HG03571 (cell line): ENCODE results near the gene TFF2.

ENCODE experiments used
- ATAC-seq: cut with Tn5 transposase; IDR thresholded peaks from one replicate; pipeline ENCODE4 v1.9.1; 2021; ENCODE audit not compliant: unreplicated experiment

Gene TFF2

DNA sequence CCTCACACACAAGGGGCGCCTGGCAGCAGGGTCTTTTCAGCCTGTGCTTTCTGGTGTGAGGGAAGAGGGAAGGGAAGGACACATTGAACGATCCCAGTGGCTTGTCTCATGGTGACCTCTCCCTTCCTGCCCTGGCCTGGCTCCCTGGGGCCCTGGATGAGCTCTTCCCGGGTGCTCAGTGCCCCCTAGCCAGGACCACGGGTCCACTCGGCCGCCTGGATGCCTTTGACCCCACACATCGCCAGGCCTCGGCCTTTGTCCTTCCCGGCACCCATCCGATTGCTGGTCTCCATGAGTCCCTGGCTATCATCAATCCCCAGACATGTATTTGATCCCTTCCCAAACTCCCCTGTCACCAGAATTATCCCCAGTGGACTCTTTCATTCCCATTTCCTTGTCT, 29.6 kb downstream of the TFF2 start:
- no peak for ATAC-seq

DNA sequence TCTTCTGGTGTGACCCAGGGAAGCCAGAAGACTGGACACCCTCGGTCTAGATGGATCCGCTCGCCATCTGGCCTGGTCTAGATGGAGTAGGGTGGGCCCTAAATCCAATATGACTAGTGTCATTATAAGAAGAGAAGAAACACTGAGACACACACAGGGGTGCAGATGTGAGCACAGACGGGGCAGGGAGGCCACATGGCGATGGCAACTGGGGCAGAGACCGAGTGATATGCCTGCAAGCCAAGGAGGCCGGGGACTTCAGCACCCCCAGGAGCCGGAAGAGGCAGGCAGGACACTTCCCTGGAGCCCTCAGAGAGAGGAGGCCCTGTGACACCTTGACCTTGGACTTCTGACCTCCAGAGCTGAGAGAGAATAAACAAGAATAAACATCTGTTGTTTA, 30.0 kb downstream of the TFF2 start:
- ATAC-seq = no peak

DNA sequence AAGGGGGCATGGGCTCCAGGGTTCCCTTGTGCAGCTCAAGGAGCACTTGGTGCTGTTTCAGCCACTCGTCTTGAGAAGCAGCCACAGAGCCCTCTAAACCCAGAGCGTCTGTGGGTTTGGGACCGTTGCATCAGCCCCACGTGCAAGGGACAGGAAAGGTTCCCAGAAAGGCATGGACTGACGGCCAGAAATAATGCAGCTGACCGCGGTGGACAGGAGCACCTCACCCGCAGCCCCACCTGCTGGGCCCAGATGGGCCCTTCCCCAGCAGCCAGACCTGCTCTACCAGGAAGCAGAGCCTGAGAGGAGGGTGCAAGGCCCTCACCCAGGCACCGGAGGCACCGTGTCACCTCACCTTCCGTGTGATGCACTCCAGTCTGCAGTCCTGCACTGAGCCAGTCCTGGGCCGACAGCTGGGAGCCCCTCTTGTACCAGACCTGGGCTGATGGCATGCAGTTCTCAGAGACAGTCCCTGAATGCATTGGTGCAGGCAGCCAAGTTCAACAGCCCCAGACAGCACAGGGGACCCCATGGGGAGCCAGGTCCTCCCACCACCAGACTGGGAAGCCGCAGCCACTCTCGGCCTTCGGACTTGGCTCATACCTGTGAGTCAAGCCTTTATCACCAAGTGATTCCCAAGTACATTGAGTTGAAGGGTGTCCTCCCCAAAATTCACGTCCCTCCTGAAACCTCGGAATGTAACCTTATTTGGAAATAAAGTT, 30.8 kb downstream of the TFF2 start:
- ATAC-seq = no peak

DNA sequence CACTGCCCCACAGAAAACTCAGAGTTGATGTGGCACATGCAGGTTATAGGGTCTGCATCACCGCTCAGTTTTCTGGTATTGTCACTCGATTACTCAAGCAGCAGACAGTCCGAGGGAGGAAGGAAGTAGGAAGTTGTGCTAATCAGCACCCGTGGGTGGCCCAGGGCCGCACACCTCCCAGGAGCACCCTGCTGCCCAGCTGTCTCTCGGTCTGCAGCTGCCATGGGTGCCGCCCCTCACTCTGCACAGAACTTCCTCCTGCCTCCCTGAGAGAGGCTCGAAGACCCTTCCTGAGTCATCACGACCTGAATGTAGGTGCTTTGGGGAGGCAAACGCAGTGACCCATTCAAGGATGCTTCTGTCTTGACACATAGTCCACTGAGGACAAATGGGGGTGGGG, 31.4 kb downstream of the TFF2 start:
- ATAC-seq = no peak

DNA sequence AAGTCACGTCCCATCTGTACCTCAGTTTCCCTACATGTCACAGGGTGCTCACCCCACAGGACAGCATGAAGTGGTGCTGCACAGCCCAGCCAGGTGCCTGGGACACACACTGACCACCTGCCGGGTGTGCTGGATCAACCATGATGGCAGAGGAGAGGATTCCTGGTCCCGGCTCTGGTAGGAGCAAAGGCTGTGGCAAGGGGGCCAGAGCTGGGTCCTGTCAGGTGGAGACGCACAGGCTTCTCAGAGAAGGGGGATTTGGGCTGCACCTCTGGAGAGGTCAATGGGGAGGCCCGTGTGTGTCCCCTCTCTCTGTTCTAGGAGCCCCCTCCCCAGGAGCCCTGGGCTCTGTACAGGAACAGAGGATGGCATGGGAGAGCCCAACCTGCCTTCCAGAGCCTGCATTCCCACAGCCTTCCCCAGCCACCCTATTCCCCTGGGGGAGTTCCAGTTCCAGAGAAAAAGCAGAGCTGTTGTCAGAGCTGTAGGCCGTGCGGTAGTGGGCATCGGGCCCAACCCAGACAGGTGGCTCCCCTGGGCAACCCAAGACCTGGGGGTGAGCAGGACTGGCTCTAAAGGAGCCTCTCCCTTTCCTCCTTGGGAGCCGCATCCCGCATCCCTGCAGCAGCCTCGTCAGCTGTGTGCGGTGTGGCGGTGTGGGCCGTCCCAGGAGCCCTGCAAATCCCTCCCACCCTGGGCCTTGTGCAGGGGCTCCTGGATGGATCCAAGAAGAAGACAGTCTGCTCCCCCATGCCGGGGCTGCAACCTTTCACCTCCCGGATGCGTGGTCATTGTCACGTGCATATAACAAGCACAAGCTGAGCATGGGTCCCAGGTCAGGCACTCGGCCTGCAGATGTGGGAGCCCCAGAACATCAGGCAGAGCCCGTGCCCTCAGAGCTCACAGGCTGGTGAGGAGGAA, 32.7 kb downstream of the TFF2 start:
- ATAC-seq = no peak

DNA sequence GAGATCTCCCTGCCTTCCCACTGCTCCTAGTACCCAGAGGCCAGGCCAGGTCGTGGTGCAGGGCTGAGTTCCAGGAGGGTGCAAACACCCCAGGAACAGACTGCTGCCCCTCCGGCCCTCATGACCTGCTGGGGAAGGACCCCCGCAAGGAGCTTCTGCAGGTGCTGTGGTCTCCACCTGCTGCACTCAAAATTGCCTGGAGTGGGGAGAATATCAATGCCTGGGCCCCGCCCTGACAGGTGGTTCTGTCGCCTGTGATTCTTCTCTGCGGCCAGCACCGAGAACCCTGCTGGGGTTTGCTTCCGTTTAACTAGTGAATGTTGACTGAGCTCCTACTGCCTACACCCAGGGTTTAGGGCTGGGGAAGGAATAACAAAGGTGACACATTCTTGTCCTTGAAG, 33.5 kb downstream of the TFF2 start:
- no peak for ATAC-seq

DNA sequence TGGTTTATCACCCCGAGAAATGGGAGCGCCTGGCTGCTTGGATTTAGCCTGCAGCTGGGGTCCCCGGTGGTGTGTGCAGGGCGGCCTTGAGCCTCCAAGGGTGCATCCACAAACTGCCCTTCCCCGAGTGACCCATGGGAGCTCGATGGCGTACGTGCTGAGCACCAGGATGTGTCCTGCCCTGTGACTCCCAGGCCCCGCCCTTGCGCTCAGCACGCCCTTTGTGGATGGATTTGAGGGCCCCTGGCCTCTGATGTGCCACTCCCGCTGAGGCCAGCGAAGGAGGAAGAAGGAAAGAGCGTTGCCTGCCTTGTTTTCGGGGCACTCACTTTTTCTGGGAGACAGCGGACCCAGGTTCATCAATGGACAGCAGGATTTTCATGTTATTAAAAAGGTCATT, 33.9 kb downstream of the TFF2 start:
- no peak for ATAC-seq

DNA sequence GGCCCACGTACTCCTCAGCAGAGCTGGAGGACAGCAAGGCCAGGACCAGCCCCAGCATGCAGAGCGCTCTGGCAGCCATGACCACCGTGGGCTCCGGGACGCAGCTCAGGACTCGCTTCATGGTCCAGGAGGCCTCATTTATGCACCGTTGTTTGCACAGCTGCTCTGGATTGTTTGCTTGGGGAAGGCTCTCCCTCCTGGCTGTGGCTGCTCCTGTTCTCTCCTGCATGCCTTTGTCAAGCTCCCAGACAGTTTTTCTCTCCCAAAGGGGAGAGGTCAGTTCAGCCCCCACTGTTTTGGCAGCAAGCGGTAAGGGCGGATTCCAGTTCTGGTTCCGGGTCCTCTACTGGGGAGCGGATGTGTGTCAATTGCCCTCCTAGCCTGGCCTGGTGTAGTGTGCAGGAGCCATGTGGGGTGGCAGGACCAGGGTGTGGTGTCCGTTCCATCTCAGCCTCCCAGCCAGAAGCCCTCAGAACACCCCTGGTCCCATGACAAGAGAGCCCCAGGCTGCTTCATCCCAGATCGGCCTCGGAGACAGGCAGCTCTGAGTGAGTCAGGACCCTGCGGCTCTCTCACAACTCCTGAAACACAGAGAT, 35.4 kb downstream of the TFF2 start, which contains the start of gene TFF3:
TSS of gene TFF3 (minus strand) at position 114 of the 596 bp plus-strand sequence. CDS start at position 79, 35 bp downstream.
- ATAC-seq = no peak

DNA sequence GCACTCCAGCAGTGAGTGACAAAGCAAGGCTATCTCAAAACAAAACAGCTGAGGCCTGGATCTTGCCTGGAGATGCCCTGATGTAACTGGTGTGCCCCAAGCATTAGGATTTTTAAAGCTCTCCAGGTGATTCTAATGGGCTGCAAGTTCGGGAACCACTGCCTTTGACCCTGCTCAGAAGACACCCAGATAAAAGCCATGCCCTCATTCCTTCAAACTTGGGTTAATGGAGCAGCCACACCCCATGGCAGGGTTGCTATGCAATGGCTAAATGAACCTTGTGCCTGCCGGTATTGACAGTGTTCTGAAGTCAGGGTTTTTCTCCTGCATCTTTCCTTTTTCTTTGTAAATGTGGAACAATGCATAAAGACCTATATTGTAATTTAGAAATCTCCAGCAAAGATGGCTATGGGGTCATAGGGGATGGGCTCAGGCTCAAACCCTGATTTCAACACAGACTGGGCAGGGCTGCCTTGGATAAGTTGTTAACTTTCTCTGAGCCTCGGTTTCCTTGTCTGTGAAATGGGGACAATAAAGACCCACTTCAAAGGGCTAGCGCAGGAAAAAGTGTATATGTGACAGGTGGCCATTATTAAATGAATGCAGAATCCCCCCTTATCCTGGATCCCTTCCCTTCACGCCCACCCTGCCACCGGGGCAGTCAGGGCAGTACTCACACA, 36.0 kb downstream of the TFF2 start:
- no peak for ATAC-seq

DNA sequence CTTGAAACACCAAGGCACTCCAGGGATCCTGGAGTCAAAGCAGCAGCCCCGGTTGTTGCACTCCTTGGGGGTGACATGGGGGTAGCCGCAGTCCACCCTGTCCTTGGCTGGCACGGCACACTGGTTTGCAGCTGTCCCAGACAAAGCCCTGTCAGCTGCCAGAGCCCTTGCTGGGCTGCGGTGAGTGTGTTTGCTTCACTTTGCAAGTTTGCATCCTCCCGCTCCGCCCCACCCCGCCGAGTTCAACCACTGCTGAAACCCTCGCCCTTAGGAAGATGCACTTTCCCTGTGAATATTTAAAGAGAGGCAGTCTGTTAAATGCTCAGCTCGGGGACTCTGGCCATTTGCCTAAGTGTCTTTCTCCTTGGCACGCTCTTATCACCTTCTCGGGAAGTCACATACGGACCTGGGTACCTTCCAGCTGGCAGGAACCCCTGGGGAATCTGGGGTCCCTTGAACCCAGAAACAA, 37.3 kb downstream of the TFF2 start:
- no peak for ATAC-seq

DNA sequence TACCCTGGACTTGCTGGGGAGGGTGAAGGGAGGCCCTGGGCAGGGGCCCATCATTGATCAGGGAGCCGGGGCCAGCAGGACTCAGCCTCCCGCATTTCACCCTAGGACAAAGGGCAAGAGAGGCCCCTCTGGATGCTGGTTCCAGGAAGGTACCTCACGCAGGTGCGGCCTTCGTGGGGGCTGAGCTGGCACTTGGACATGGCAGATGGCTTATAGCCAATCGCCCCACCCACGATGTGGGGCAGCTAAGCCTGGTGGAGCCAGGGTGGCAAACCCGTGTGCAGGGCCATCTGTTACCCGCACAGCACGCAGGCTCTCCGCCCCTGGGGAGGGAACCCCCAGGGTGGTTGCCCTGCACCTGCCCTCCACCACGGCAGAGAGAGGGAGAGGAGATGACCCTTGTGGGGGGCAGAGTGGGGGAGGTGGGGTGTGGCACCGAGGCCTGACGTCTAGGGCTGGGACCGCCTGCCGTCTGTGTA, 38.1 kb downstream of the TFF2 start:
- no peak for ATAC-seq

DNA sequence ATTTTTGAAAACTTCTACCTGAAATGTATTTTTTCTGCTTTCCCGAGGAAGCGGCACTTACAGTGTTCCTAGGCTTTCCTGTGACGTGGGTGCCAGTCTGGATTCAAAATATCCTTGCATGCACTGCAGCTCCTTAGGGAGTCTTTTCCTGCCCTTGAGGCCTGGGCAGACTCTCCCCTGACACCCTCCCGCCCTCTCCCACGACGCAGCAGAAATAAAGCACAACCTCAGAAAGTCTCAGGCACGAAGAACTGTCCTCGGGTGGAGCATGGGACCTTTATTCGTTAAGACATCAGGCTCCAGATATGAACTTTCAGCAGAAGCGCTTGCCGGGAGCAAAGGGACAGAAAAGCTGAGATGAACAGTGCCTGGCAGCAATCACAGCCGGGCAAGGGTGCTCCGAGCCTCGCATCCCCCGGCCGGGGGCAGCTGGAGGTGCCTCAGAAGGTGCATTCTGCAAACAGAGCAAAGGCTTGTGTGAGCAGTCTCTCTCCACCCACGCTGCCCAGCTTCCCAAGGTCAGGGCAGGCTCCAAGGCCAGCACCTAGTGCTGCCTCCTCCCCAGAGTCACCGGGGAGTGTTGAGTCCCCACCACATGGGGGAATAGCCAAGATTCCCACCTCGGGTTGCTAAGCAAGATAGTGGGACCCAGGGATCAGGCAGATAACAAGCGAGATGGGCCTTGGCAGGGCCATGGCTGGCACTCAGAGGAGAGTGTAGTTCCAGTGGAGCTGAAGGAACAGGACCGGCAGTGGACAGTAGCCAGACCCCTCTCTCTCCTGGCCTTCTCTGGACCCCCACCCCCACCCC, 38.8 kb downstream of the TFF2 start:
- no peak for ATAC-seq

DNA sequence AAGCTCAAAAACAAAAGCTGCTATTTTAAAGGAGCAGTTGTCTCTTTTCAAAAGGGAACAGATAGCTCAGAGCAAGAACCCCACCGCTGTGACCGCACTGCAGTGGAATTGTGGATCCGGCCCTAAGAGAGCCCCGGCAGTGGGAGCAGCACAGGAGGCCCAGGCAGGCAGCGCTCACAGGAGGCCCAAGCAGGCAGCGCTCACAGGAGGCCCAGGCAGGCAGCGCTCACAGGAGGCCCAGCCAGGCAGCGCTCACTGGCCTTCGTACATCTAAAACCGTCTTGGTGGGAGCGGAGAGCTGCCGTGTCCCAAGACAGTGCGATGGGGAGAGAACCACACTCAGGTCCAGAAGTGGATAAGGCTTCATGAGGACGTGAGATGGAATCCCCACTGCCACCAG, 39.6 kb downstream of the TFF2 start:
- ATAC-seq = no peak

DNA sequence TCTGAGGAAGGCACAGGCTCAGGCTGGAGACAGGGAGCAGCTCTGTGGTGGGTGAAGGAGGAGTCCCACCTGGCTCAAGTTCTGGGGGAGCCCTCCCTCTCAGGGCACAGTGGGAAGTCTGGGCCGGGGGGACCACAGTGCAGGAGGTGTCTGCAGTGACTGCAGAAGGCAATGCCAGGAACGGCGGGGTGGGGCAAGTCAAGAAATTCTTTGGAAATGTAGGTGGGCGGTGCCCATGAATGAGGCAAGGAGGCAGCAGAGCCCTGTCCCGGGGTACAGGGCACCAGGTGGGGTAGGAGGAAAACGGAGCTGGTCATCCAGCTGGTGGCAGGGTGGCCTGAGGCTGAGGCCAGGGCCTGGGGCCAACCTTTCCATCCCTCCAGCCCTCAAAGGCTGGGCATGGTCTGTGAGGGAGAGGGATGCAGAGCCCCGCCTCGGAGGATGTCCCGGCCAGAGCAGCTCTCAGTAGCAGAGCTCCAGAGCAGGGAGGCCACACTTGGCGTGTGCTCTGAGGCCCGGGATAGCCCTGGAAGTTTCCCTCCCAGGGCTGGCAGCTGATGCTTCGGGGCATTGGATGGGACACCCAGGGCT, 40.3 kb downstream of the TFF2 start:
- no peak for ATAC-seq

DNA sequence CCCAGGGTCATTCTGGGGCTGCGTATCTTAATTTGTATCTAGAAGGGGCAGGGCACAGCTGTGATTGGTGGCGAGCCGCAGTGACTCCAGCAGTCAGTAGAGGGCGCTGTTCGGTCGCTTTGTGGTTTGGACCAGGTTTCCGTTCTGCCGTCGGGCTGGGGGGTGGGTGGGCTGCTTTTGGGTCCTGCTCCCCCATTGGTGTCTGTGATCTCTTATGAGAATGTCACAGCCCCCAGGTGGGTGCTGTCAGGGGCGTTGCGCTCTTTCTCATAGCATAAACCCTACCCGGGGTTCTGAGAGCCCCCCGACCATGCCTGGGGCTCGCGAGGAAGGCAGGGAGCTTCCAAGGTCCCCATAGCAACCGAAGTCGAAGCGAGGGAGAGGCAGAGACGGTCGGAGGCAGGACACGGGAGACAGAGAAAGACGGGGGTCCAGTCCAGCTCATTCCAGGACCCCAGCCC, 41.0 kb downstream of the TFF2 start:
- ATAC-seq = no peak

DNA sequence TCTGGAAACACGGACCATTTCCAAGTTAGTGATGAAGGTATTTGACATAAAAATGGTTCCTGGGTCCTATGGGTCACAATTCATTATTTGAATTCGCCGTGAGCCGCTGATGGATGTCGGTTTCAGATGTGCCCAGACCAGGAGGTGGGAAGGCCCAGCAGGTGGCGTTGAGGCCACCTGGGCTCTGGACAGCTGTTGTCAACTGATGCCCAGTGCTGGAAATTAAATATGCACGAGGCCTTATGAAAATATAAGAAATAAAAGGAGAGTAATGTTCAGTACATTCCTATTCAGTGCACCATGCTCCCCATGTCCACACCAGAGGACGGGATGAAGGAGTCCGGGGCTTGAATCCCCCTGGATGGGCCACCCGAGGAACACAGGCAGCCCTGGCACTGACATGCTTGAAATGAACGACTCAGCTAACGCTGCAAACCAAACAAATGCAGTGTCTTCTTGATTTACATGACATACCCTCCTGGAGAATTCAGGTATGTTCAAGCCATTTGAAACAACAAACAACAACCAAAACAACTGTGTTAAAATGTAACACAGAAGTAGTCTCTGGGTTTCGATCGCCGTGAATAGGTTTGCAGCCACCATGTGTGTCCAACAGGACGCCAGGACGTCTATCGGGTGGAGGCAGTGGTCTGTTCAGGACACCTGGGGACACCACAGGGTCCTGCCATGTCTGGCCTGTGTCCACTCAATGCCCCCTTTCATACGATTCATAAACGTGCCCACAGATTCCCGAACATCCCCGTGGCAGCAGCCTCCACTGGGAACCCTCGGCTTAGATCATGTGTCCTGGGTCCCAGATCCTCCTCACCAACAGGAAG, 41.7 kb downstream of the TFF2 start:
- ATAC-seq = no peak

DNA sequence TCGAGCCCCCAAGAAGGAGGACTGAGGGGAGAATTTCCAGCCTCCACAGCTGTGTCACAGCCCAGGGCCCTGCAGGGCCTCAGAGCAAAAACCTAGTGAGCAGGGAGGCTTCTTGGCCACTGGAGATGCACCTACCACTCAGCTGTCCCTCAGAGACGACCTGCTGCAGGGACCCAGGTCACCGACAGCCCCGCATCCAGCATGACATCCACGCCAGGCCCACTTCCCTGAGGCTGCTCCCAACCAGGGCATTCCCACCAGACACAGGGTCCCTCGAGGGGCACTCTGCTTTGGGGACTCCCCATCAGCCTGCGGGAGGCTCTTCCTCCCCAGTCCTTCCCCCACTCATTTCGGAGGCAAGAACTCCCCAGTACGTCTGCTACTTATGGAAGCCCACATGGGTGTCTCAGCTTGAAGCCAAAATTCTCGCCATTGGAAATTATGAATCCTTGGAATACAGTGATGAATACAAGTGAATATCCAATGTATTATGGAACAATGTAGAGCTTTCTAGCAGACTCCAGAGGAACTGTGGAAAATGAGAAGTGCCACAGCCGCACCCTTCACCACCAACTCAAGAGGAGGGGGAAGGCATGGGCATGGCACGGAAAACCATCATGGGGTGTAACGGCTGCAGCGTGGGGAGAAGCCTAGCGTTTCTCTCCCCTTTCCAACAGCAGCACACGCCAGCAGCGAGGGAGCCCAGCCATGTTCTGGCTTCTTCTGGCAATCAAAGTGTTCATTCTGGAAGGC, 42.5 kb downstream of the TFF2 start:
- no peak for ATAC-seq

DNA sequence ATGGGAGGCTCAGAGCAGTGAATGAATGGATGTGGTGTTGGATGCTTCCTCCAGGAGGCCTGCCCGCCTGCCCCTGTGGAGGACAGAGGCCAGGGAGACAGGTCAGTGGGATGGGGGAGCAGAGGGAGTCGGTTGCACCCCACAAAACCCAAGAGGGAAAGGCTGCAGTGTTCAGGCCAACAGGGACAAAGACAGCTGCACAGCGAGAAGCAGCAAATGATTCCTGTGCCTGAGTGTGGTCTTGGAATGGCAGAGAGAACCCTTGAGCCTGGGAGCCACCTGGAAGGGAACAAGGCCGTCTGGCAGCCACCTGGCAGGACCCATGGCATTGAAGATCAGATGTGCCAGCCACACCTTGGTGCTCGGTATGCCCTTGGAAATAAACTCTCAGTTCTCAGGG, 43.7 kb downstream of the TFF2 start:
- no peak for ATAC-seq
